ENCODE measurements around the gene RETREG1. TPM values are rescaled to one million over a fixed set of nuclear protein-coding genes. Genes with fewer than 3 reads are reported as not detected.

RETREG1 gene
- total and polyA plus RNA-seq, 11 donors, result 24.5 to 219 (median 169) TPM

DNA sequence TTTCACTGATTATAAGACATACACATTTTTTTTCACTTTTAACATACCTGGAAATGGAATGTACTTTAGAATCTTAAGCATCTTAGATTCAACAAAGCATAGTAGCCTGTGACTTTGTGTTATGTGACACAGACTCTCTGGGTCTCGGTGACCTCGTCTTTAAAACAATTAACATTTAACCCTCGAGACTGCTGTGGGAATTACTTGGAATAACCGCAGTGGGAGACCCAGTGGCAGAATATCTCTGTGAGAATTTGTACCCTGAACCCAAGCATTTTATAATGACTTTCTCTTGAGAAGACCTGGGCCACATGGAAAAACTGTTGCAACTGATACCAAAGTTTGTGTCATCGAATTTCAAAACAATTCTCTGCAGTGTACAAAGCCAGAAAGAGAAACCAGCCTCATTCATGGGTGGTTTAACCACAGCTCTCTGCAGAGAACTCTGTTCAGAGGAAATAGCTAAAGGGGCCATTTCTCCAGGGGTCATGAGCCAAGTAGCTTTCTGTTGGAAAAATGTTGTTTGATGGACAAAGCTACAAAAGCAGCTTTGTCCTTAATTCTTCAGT is 10.0 kb upstream of the RETREG1 start:
- ATAC-seq (peak in 1 of 4 donors; percentile 22), DNase-seq (no peak)
- Histone ChIP-seq H3K27me3 (no peaks in the 10 kb centered on the region), H3K27ac (peak overlapping the region in 3 of 12 donors; percentile 38 to 71 (median 61)), H3K4me3 (peak overlapping the region in 1 of 12 donors; percentile 32), H3K9me3 (no peaks in the 10 kb centered on the region), H3K4me1 (peaks cover 0 to 24% (median 3%) of the 10 kb centered on the region in 12 donors), H3K36me3 (no peaks in the 10 kb centered on the region)
- intact Hi-C loops (cut with DNase I), result no loop called here
- 65 to 69% (median 67%) methylated on average over 5 of the region's 5 CpGs for WGBS, 4 donors
- no peak for TF ChIP-seq POLR2A (IDR thresholded peaks at IDR 0.05)
- TF ChIP-seq, protein P1, sequence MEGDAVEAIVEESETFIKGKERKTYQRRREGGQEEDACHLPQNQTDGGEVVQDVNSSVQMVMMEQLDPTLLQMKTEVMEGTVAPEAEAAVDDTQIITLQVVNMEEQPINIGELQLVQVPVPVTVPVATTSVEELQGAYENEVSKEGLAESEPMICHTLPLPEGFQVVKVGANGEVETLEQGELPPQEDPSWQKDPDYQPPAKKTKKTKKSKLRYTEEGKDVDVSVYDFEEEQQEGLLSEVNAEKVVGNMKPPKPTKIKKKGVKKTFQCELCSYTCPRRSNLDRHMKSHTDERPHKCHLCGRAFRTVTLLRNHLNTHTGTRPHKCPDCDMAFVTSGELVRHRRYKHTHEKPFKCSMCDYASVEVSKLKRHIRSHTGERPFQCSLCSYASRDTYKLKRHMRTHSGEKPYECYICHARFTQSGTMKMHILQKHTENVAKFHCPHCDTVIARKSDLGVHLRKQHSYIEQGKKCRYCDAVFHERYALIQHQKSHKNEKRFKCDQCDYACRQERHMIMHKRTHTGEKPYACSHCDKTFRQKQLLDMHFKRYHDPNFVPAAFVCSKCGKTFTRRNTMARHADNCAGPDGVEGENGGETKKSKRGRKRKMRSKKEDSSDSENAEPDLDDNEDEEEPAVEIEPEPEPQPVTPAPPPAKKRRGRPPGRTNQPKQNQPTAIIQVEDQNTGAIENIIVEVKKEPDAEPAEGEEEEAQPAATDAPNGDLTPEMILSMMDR (IDR thresholded peaks at IDR 0.05), result no peak

DNA sequence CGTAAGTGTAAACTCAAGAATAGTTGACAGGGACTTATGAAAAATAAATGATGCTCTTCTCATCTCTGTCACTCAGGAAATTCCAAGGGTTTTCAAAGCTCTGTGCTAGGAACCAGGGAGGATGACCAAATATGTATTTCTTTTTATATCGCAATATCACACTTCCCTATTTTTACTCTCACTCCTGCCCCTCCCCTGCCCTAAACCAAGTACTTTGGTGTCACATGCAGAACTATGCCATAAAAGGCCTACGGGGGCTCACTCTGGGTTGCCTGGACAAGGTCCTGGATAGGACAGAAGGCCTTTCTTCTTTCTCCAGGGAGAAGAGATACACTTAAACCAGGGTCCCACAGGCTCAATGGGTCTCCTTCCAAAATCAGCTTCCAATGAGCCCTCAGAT is 8.3 kb upstream of the RETREG1 start:
- ATAC-seq, result peak in 3 of 4 donors; percentile 34 to 66 (median 63)
- TF ChIP-seq POLR2A (IDR thresholded peaks at IDR 0.05), result no peak
- TF ChIP-seq, protein P1 (IDR thresholded peaks at IDR 0.05), result no peak
- Histone ChIP-seq H3K4me3 (peak overlapping the region in 1 of 12 donors; percentile 32), H3K36me3 (no peaks in the 10 kb centered on the region), H3K4me1 (peaks cover 0 to 23% (median 3%) of the 10 kb centered on the region in 12 donors), H3K27ac (peak overlapping the region in 4 of 12 donors; percentile 31 to 71 (median 51)), H3K27me3 (no peaks in the 10 kb centered on the region), H3K9me3 (no peaks in the 10 kb centered on the region)
- intact Hi-C loops (cut with DNase I), result no loop called here
- 34 to 39% (median 36%) methylated on average over 3 of the region's 3 CpGs for WGBS, 4 donors
- DNase-seq, result no peak

DNA sequence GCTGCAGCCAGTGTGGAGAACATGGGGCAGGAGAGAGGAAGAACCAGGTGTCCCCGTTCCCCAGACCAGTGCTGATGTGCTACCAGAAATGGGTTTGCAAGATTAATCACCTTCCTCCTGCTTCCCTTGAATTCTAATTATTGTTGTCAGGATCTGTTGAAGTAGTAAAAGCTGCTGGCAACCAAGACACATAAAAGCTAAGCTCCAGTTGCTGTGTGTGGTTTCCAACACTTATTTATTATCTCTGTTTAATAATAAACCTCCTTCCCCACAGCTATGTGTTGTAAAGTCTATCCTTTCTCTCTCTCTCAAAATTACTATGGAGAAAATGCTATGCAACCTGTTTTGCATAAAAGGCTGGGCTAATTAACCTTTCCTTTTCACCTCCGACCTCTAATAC is 2.3 kb upstream of the RETREG1 start:
- intact Hi-C loops (cut with DNase I), result loop anchor here in 2 of 10 donors (5.0 to 10.0 kb wide), 3 partner anchors 64 to 152 kb away; partner anchors contain the start of gene ZNF622 (in 1 of the 2)
- Histone ChIP-seq H3K4me3 (no peak overlapping the region), H3K9me3 (no peaks in the 10 kb centered on the region), H3K36me3 (no peaks in the 10 kb centered on the region), H3K27me3 (peaks cover 0 to 7% (median 0%) of the 10 kb centered on the region in 9 donors), H3K27ac (no peak overlapping the region), H3K4me1 (peaks cover 0 to 30% (median 6%) of the 10 kb centered on the region in 12 donors)
- ATAC-seq (no peak), DNase-seq (no peak)
- 74 to 88% (median 83%) methylated on average over 2 of the region's 2 CpGs for WGBS, 4 donors
- TF ChIP-seq POLR2A (IDR thresholded peaks at IDR 0.05), result no peak
- TF ChIP-seq, protein P1 (IDR thresholded peaks at IDR 0.05), result no peak

DNA sequence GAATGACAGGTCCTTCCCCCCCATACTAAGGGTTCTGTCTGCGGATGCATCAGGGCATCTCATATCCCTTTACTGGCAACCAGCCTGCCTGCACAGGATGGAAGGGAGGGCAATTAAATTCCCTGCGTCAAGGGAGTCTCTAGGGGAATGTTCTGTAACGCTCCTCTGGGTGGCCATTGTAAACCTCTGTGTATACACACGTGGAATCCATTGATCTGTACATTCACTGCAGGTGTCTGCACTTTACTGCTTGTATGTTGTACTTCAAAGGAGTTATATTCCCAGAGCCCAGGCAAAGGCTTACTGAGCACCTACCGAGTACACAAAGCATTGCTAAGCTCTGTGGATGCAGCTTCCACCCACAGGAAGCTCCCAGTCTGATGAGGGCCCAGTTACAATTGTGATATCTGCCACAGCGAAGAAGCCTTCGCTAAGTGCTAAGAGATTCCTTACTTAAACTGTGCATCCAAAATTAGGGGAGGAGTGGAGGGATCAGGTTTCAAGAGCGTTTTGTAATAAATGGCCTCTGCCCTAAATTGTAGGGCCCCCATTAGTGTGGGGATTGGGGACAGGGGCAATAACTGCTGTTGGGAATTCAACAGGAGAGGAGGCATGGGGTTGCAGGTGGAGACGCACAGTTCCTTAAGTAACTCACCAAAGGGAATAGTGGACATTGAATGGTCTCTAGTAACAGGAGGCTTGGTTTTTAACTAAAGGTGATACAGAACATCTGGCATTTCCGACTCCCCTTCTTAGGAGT is 1.5 kb upstream of the RETREG1 start:
- no peaks in the 10 kb centered on the region for H3K36me3 ChIP-seq
- WGBS, 4 donors, result 66 to 72% (median 70%) methylated on average over 9 to 10 of the region's 10 CpGs
- TF ChIP-seq, protein P1 (IDR thresholded peaks at IDR 0.05), result no peak
- TF ChIP-seq POLR2A (IDR thresholded peaks at IDR 0.05), result no peak
- H3K9me3 ChIP-seq, result no peaks in the 10 kb centered on the region
- no peak overlapping the region for H3K4me3 ChIP-seq
- H3K27ac ChIP-seq, result peak overlapping the region in 11 of 12 donors; percentile 5 to 91 (median 79)
- DNase-seq (peak in 1 of 5 donors; percentile 38), ATAC-seq (peak in 2 of 4 donors; percentile 16 to 31)
- peaks cover 0 to 30% (median 6%) of the 10 kb centered on the region in 12 donors for H3K4me1 ChIP-seq
- peaks cover 0 to 7% (median 0%) of the 10 kb centered on the region in 9 donors for H3K27me3 ChIP-seq
- intact Hi-C loops (cut with DNase I), result loop anchor here in 2 of 10 donors (5.0 to 10.0 kb wide), 3 partner anchors 64 to 151 kb away; partner anchors contain the start of gene ZNF622 (in 1 of the 2)

All from heart left ventricle (tissue), 16 donors.